ENCODE measurements around the gene SPATS2L. TPM values are rescaled to one million over a fixed set of nuclear protein-coding genes. Genes with fewer than 3 reads are reported as not detected.

Gene SPATS2L
- total RNA-seq, 4 donors from 2014 or later, result 60.7 to 81.3 (median 61.3) TPM

GRCh38 chr2:200376513-200377354, 70.2 kb downstream of the SPATS2L start:
- intact Hi-C loops (cut with DNase I; ENCODE audit: low total_unique reads), result no loop called here
- WGBS, 2 donors, result 64 to 76% methylated on average over 15 of the region's 15 CpGs
- H3K4me3 ChIP-seq (ENCODE audit: low read depth, poor library complexity, severe bottlenecking), result no peak overlapping the region
- TF ChIP-seq, protein P1, sequence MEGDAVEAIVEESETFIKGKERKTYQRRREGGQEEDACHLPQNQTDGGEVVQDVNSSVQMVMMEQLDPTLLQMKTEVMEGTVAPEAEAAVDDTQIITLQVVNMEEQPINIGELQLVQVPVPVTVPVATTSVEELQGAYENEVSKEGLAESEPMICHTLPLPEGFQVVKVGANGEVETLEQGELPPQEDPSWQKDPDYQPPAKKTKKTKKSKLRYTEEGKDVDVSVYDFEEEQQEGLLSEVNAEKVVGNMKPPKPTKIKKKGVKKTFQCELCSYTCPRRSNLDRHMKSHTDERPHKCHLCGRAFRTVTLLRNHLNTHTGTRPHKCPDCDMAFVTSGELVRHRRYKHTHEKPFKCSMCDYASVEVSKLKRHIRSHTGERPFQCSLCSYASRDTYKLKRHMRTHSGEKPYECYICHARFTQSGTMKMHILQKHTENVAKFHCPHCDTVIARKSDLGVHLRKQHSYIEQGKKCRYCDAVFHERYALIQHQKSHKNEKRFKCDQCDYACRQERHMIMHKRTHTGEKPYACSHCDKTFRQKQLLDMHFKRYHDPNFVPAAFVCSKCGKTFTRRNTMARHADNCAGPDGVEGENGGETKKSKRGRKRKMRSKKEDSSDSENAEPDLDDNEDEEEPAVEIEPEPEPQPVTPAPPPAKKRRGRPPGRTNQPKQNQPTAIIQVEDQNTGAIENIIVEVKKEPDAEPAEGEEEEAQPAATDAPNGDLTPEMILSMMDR (IDR thresholded peaks at IDR 0.05), result no peak
- no peak for TF ChIP-seq POLR2A (IDR thresholded peaks at IDR 0.05)
- DNase-seq (ENCODE audit: low spot score in 2 of 2), result peak in 1 of 2 donors; percentile 38

GRCh38 chr2:200377355-200378336, 71.2 kb downstream of the SPATS2L start:
- intact Hi-C loops (cut with DNase I; ENCODE audit: low total_unique reads), result no loop called here
- no peak for TF ChIP-seq POLR2A (IDR thresholded peaks at IDR 0.05)
- TF ChIP-seq, protein P1 (IDR thresholded peaks at IDR 0.05), result no peak

DNA sequence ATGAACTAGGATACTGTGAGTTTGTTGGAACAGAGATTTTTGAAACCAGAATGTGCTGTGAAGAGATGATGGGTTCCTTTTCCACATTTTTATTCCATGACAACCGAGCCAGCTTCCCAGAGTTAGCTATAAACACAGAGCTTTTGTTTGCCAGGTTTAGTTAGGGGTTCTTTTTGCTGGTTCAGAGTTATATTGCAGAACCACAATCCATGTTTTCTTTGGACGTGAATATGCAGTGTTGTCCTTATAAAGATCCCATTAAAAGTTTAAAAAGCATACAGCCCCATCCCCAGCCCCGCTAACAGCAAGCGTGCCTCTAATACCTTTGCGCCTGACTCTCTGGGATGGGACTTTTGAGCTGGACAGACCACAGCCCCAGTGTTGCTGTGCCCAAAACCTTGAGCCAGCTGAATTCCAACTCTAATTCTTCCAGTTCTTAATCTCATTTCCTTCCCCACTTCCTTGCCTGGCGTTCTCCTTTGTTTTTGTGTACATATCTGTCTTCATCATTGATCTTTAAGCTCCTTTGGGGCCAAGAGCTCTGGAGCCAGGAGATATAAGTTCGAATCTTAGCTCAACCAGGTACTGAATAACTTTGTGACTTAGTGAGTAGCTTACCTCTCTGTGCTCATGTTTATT, 72.3 kb downstream of the SPATS2L start:
- intact Hi-C loops (cut with DNase I; ENCODE audit: low total_unique reads), result no loop called here
- no peak overlapping the region for H3K4me3 ChIP-seq (ENCODE audit: low read depth, poor library complexity, severe bottlenecking)
- DNase-seq (ENCODE audit: low spot score in 2 of 2), result no peak
- TF ChIP-seq, protein P1 (IDR thresholded peaks at IDR 0.05), result no peak
- TF ChIP-seq POLR2A (IDR thresholded peaks at IDR 0.05), result no peak
- 48 to 57% methylated on average over 7 of the region's 7 CpGs for WGBS, 2 donors

More at GRCh38 chr2:200377355-200378336, 71.2 kb downstream of the SPATS2L start:
- 73 to 86% methylated on average over 5 of the region's 5 CpGs for WGBS, 2 donors
- H3K4me3 ChIP-seq (ENCODE audit: low read depth, poor library complexity, severe bottlenecking), result no peak overlapping the region
- DNase-seq (ENCODE audit: low spot score in 2 of 2), result no peak

DNA sequence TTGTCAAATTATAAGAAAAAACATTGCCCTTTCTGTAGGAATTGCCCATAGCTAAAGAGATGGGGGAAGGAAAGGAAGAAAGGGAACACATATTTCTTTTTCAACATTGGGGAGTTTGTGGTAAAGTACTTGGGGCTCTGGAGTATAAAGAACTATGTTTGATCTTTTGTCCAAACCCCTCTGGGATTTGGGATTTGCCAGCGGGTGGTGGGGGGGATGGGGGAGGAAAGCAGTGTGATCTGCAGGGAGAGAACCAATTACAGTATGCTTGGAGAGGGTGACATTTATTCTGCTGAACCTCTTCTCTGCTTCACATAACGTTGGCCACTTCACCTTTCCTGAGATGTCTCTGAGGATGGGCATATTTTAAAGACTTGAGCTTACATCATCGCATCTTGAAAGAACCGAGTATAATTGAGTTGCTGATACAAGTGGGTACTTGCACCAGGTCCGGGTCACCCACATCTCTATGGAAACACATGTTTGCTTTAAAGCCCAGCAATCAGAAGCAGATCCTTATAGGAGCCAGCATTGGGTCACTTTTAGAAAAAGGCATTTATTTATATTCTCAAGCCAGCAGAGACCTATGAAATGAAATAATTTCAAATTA, 73.1 kb downstream of the SPATS2L start:
- 56 to 63% methylated on average over 5 of the region's 5 CpGs for WGBS, 2 donors
- no peak overlapping the region for H3K4me3 ChIP-seq (ENCODE audit: low read depth, poor library complexity, severe bottlenecking)

More for the DNA sequence above, 73.1 kb downstream of the SPATS2L start:
- TF ChIP-seq, protein P1 (IDR thresholded peaks at IDR 0.05), result no peak
- no peak for TF ChIP-seq POLR2A (IDR thresholded peaks at IDR 0.05)
- intact Hi-C loops (cut with DNase I; ENCODE audit: low total_unique reads), result no loop called here
- DNase-seq (ENCODE audit: low spot score in 2 of 2), result no peak

Measured in lower leg skin (tissue), 4 donors.